ENCODE measurements around the gene ABHD15.

- TF ChIP-seq YY1 (IDR thresholded peaks at IDR 0.05; ENCODE audit: insufficient read depth, insufficient read length): no peak
- no peak for TF ChIP-seq ZNF274 (IDR thresholded peaks at IDR 0.05; ENCODE audit: low read depth, low read length)
- no peak for TF ChIP-seq SUZ12 (IDR thresholded peaks at IDR 0.05; ENCODE audit: extremely low read depth, insufficient read depth, insufficient read length)
Observed at GRCh38 chr17:29579866-29580771, 13.3 kb upstream of the ABHD15 start.

Measured in NT2/D1 (cell line).